Measurements from ENCODE around the gene RAD54L2. TPM values are rescaled to one million over a fixed set of nuclear protein-coding genes. Genes with fewer than 3 reads are reported as not detected.
A peak's percentile ranks its signal among the peaks of the same experiment; 100 is the strongest.
"Not testable (repeated sequence)": the region's sequence is repeated elsewhere in the genome, so short reads cannot be mapped to it uniquely, and the experiment has no call there.

RAD54L2 gene
- total RNA-seq, 1 donor = 20.2 TPM

GRCh38 chr3:51535146-51536019 lies 3.1 kb upstream of the RAD54L2 start:
- no peak for TF ChIP-seq CTCF (IDR thresholded peaks at IDR 0.05; ENCODE audit: insufficient read depth, low read length)
- no peak for DNase-seq (ENCODE audit: low read depth)
- H3K4me3 ChIP-seq (ENCODE audit: low read depth, low read length) = no peak overlapping the region

GRCh38 chr3:51537631-51538030 lies 888 bp upstream of the RAD54L2 start:
- H3K4me3 ChIP-seq (ENCODE audit: low read depth, low read length) = peak overlapping the region; percentile 84

GRCh38 chr3:51538115-51538458 lies 432 bp upstream of the RAD54L2 start:
- TF ChIP-seq CTCF (IDR thresholded peaks at IDR 0.05; ENCODE audit: insufficient read depth, low read length) = no peak
- DNase-seq (ENCODE audit: low read depth) = no peak
- peak overlapping the region; percentile 84 for H3K4me3 ChIP-seq (ENCODE audit: low read depth, low read length)

More at GRCh38 chr3:51537631-51538030, 888 bp upstream of the RAD54L2 start:
- DNase-seq (ENCODE audit: low read depth) = not testable (repeated sequence)

GRCh38 chr3:51539291-51539941 lies 897 bp downstream of the RAD54L2 start:
- TF ChIP-seq CTCF (IDR thresholded peaks at IDR 0.05; ENCODE audit: insufficient read depth, low read length) = no peak
- H3K4me3 ChIP-seq (ENCODE audit: low read depth, low read length) = peak overlapping the region; percentile 84
- peak; percentile 52 for DNase-seq (ENCODE audit: low read depth)

GRCh38 chr3:51542596-51542995 lies 4.1 kb downstream of the RAD54L2 start:
- not testable (repeated sequence) for H3K4me3 ChIP-seq (ENCODE audit: low read depth, low read length); DNase-seq (ENCODE audit: low read depth)

GRCh38 chr3:51544011-51544775 lies 5.7 kb downstream of the RAD54L2 start:
- no peak overlapping the region for H3K4me3 ChIP-seq (ENCODE audit: low read depth, low read length)
- TF ChIP-seq CTCF (IDR thresholded peaks at IDR 0.05; ENCODE audit: insufficient read depth, low read length) = no peak
- DNase-seq (ENCODE audit: low read depth) = peak; percentile 8

GRCh38 chr3:51547274-51547673 lies 8.8 kb downstream of the RAD54L2 start:
- no peak for DNase-seq (ENCODE audit: low read depth)
- TF ChIP-seq CTCF (IDR thresholded peaks at IDR 0.05; ENCODE audit: insufficient read depth, low read length) = no peak
- no peak overlapping the region for H3K4me3 ChIP-seq (ENCODE audit: low read depth, low read length)
